HG03575 (cell line): ENCODE results near the gene CPZ.
"Not testable (repeated sequence)": the region's sequence is repeated elsewhere in the genome, so short reads cannot be mapped to it uniquely, and the experiment has no call there.

Source experiments
- ATAC-seq: cut with Tn5 transposase; IDR thresholded peaks from one replicate; pipeline ENCODE4 v1.9.1; 2021; ENCODE audit not compliant: unreplicated experiment, insufficient number of reproducible peaks, low FRiP score; ENCODE audit errors: extremely low read depth

Gene CPZ

GRCh38 chr4:8645753-8646124 is 53.2 kb downstream of the CPZ start:
- no peak for ATAC-seq

- no peak for ATAC-seq
Measured at GRCh38 chr4:8646296-8647093, 53.9 kb downstream of the CPZ start.

GRCh38 chr4:8647094-8647570 is 54.6 kb downstream of the CPZ start:
- ATAC-seq, result no peak

- ATAC-seq, result no peak
Measured at GRCh38 chr4:8647626-8648025, 55.1 kb downstream of the CPZ start.

GRCh38 chr4:8648296-8648695 is 55.7 kb downstream of the CPZ start:
- ATAC-seq, result no peak

GRCh38 chr4:8648816-8649630 is 56.5 kb downstream of the CPZ start:
- no peak for ATAC-seq

GRCh38 chr4:8649631-8650361 is 57.2 kb downstream of the CPZ start:
- ATAC-seq, result no peak

- ATAC-seq, result no peak
Measured at GRCh38 chr4:8651661-8652180, 59.2 kb downstream of the CPZ start.

- no peak for ATAC-seq
Measured at GRCh38 chr4:8652181-8653078, 59.9 kb downstream of the CPZ start.

- no peak for ATAC-seq
Measured at GRCh38 chr4:8653326-8654000, 60.9 kb downstream of the CPZ start.

- not testable (repeated sequence) for ATAC-seq
Measured at GRCh38 chr4:8654139-8654538, 61.6 kb downstream of the CPZ start.

GRCh38 chr4:8655411-8656184 is 63.0 kb downstream of the CPZ start:
- ATAC-seq, result no peak

- no peak for ATAC-seq
Measured at GRCh38 chr4:8656185-8656517, 63.6 kb downstream of the CPZ start.

GRCh38 chr4:8656711-8657380 is 64.3 kb downstream of the CPZ start:
- ATAC-seq, result no peak

GRCh38 chr4:8657381-8658088 is 65.0 kb downstream of the CPZ start:
- ATAC-seq, result no peak

- no peak for ATAC-seq
Measured at GRCh38 chr4:8662776-8663175, 70.2 kb downstream of the CPZ start.
